Neural cell (in vitro differentiated cells): ENCODE results near the gene ATG7. TPM values are rescaled to one million over a fixed set of nuclear protein-coding genes. Genes with fewer than 3 reads are reported as not detected.

Experiments used
- H2AFZ ChIP-seq: fragments of 200-600, 300-800 bp; sonication (generic), shearing (Covaris generic); 2 replicates; pipeline ENCODE4 v1.6.0; 2014; ENCODE audit warnings: low read depth, mild to moderate bottlenecking, antibody characterized with exemption, low read length, moderate library complexity
- H3F3A ChIP-seq: fragments of 200-600 bp; shearing (Covaris generic); 2 replicates; pipeline ENCODE4 v1.6.1; 2016; ENCODE audit warnings: mild to moderate bottlenecking, moderate library complexity, mixed read lengths, antibody characterized with exemption, low read length; ENCODE audit not compliant: insufficient read depth, poor library complexity, severe bottlenecking
- H3K27ac ChIP-seq: fragments of 200-600, 300-800 bp; sonication (generic), shearing (Covaris generic); 2 replicates; pipeline ENCODE4 v1.5.1; 2014; ENCODE audit warnings: mild to moderate bottlenecking, low read length, moderate library complexity
- H3K27me3 ChIP-seq: fragments of 300-800, 200-600 bp; sonication (generic), shearing (Covaris generic); 2 replicates; pipeline ENCODE4 v1.6.0; 2014; ENCODE audit warnings: mild to moderate bottlenecking, low read depth, low read length, moderate library complexity; ENCODE audit not compliant: insufficient read depth
- H3K36me3 ChIP-seq: fragments of 300-800, 200-600 bp; sonication (generic), shearing (Covaris generic); 2 replicates; pipeline ENCODE4 v1.5.1; 2014; ENCODE audit warnings: mild to moderate bottlenecking, antibody characterized with exemption, low read length, moderate library complexity; ENCODE audit not compliant: insufficient read depth
- H3K4me2 ChIP-seq: fragments of 300-800, 200-600 bp; sonication (generic), shearing (Covaris generic); 2 replicates; pipeline ENCODE4 v1.6.0; 2014; ENCODE audit warnings: mild to moderate bottlenecking, low read length
- H3K4me3 ChIP-seq: fragments of 300-800, 200-600 bp; sonication (generic), shearing (Covaris generic); 2 replicates; pipeline ENCODE4 v1.5.1; 2014; ENCODE audit warnings: mild to moderate bottlenecking, low read length, moderate library complexity
- H3K79me2 ChIP-seq: fragments of 200-600 bp; shearing (Covaris generic); replicated peaks from 2 replicates; pipeline ENCODE4 v1.6.0; 2014; ENCODE audit warnings: mild to moderate bottlenecking, low read length, moderate library complexity; ENCODE audit not compliant: insufficient read depth
- H3K9ac ChIP-seq: fragments of 300-800, 200-600 bp; sonication (generic), shearing (Covaris generic); 2 replicates; pipeline ENCODE4 v1.6.1; 2016; ENCODE audit warnings: mild to moderate bottlenecking, low read length, mixed read lengths
- H3K9me2 ChIP-seq: fragments of 200-600 bp; shearing (Covaris generic); 2 replicates; pipeline ENCODE4 v1.6.1; 2016; ENCODE audit warnings: mild to moderate bottlenecking, low read length, mixed read lengths; ENCODE audit not compliant: insufficient read depth
- H3K9me3 ChIP-seq: fragments of 200-600, 300-800 bp; sonication (generic), shearing (Covaris generic); 2 replicates; pipeline ENCODE4 v1.6.1; 2016; ENCODE audit warnings: mild to moderate bottlenecking, mixed run types, low read length, moderate library complexity, mixed read lengths
- H4K20me1 ChIP-seq: fragments of 200-600 bp; shearing (Covaris generic); 2 replicates; pipeline ENCODE4 v1.6.1; 2016; ENCODE audit warnings: mild to moderate bottlenecking, mixed run types; ENCODE audit not compliant: insufficient read depth
- EP300 ChIP-seq: fragments of 450-650 bp; conservative IDR thresholded peaks from 2 replicates; pipeline ENCODE4 v1.6.1; 2014; ENCODE audit warnings: antibody characterized with exemption, mild to moderate bottlenecking, moderate library complexity; ENCODE audit not compliant: poor library complexity, severe bottlenecking
- EZH2 ChIP-seq: fragments of 200-600, 300-800 bp; shearing (Covaris generic), sonication (generic); IDR thresholded peaks from 2 replicates; pipeline ENCODE4 v1.6.1; 2014; ENCODE audit warnings: antibody characterized with exemption, low read length, borderline replicate concordance, mild to moderate bottlenecking; ENCODE audit not compliant: insufficient read depth, poor library complexity, severe bottlenecking
- MXI1 ChIP-seq: fragments of 450-650 bp; conservative IDR thresholded peaks from 2 replicates; pipeline ENCODE4 v1.6.1; 2014; ENCODE audit warnings: antibody characterized with exemption, mild to moderate bottlenecking; ENCODE audit not compliant: poor library complexity, severe bottlenecking
- POLR2AphosphoS5 ChIP-seq: IDR thresholded peaks from 2 replicates; pipeline ENCODE4 v1.6.1; 2012
- RAD21 ChIP-seq: fragments of 450-650 bp; conservative IDR thresholded peaks from 2 replicates; pipeline ENCODE4 v1.6.1; 2014; ENCODE audit warnings: antibody characterized with exemption, mild to moderate bottlenecking, moderate library complexity
- SMC3 ChIP-seq: fragments of 450-650 bp; conservative IDR thresholded peaks from 2 replicates; pipeline ENCODE4 v1.6.1; 2014; ENCODE audit warnings: antibody characterized with exemption, mild to moderate bottlenecking, moderate library complexity; ENCODE audit not compliant: poor library complexity
- TAF1 ChIP-seq: IDR thresholded peaks from 2 replicates; pipeline ENCODE4 v1.6.1; 2012; ENCODE audit warnings: low read depth
- polyA plus RNA-seq: library from polyadenylated mRNA; depleted of rRNA; stranded (reverse); fragments of >200 nt; gene quantifications from 2 replicates; pipeline ENCODE4 v1.2.3, GENCODE V29; 2014
- TF ChIP-seq, protein P1 (sequence below): IDR thresholded peaks from 2 replicates; pipeline ENCODE4 v1.6.1; 2012; ENCODE audit warnings: borderline replicate concordance
- TF ChIP-seq, protein P2 (sequence below): fragments of 450-650 bp; IDR thresholded peaks from 2 replicates; pipeline ENCODE4 v1.5.1; 2014; ENCODE audit warnings: antibody characterized with exemption, mild to moderate bottlenecking, moderate library complexity; ENCODE audit not compliant: poor library complexity, severe bottlenecking

The ATG7 gene
- polyA plus RNA-seq, 1 donor from 2014 or later: 28.8 TPM

GRCh38 chr3:11530153-11530721 lies 258.0 kb downstream of the ATG7 start:
- H3K4me2 ChIP-seq: no peak overlapping the region
- no peak overlapping the region for H3K27ac ChIP-seq
- H3F3A ChIP-seq: no peaks in the 10 kb centered on the region
- H2AFZ ChIP-seq: no peak overlapping the region
- H3K9ac ChIP-seq: no peak overlapping the region
- H3K27me3 ChIP-seq: no peaks in the 10 kb centered on the region
- no peaks in the 10 kb centered on the region for H3K9me3 ChIP-seq
- H3K4me3 ChIP-seq: no peak overlapping the region
- TF ChIP-seq EP300: no peak
- TF ChIP-seq RAD21: no peak
- no peak for TF ChIP-seq POLR2AphosphoS5
- TF ChIP-seq TAF1: no peak
- TF ChIP-seq MXI1: no peak
- TF ChIP-seq SMC3: no peak
- TF ChIP-seq, protein P1, sequence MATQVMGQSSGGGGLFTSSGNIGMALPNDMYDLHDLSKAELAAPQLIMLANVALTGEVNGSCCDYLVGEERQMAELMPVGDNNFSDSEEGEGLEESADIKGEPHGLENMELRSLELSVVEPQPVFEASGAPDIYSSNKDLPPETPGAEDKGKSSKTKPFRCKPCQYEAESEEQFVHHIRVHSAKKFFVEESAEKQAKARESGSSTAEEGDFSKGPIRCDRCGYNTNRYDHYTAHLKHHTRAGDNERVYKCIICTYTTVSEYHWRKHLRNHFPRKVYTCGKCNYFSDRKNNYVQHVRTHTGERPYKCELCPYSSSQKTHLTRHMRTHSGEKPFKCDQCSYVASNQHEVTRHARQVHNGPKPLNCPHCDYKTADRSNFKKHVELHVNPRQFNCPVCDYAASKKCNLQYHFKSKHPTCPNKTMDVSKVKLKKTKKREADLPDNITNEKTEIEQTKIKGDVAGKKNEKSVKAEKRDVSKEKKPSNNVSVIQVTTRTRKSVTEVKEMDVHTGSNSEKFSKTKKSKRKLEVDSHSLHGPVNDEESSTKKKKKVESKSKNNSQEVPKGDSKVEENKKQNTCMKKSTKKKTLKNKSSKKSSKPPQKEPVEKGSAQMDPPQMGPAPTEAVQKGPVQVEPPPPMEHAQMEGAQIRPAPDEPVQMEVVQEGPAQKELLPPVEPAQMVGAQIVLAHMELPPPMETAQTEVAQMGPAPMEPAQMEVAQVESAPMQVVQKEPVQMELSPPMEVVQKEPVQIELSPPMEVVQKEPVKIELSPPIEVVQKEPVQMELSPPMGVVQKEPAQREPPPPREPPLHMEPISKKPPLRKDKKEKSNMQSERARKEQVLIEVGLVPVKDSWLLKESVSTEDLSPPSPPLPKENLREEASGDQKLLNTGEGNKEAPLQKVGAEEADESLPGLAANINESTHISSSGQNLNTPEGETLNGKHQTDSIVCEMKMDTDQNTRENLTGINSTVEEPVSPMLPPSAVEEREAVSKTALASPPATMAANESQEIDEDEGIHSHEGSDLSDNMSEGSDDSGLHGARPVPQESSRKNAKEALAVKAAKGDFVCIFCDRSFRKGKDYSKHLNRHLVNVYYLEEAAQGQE: no peak
- TF ChIP-seq, protein P2, sequence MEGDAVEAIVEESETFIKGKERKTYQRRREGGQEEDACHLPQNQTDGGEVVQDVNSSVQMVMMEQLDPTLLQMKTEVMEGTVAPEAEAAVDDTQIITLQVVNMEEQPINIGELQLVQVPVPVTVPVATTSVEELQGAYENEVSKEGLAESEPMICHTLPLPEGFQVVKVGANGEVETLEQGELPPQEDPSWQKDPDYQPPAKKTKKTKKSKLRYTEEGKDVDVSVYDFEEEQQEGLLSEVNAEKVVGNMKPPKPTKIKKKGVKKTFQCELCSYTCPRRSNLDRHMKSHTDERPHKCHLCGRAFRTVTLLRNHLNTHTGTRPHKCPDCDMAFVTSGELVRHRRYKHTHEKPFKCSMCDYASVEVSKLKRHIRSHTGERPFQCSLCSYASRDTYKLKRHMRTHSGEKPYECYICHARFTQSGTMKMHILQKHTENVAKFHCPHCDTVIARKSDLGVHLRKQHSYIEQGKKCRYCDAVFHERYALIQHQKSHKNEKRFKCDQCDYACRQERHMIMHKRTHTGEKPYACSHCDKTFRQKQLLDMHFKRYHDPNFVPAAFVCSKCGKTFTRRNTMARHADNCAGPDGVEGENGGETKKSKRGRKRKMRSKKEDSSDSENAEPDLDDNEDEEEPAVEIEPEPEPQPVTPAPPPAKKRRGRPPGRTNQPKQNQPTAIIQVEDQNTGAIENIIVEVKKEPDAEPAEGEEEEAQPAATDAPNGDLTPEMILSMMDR: no peak
- TF ChIP-seq EZH2: no peak
- H3K36me3 ChIP-seq: no peaks in the 10 kb centered on the region
- no peaks in the 10 kb centered on the region for H3K9me2 ChIP-seq
- no peaks in the 10 kb centered on the region for H3K79me2 ChIP-seq
- no peaks in the 10 kb centered on the region for H4K20me1 ChIP-seq

DNA sequence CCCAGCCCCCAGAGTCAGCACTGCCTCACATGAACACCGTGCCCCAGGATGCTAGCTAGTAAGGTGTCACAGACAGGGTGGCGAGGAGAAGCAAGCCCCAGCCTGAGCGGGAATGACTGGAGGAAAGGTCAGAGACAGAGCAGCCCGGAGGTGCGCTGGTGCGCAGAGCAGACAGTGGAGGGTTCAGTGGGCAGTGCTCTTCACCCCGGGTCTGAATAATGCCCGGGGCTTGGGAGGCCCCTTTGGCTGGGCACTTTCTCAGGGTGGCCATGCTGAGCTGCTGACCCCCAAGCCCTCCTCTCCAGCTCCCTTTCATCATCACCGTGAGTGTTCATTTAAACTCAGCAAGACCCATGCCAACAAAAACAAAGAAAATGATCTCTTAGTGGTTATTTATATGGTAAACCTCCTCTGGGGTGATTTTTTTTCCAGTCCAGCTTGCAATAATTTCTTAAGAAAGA lies 260.8 kb downstream of the ATG7 start:
- H3K9me2 ChIP-seq: no peaks in the 10 kb centered on the region
- H3K27ac ChIP-seq: no peak overlapping the region
- no peak overlapping the region for H3K4me3 ChIP-seq
- no peaks in the 10 kb centered on the region for H3K79me2 ChIP-seq
- H3K27me3 ChIP-seq: no peaks in the 10 kb centered on the region
- no peak overlapping the region for H2AFZ ChIP-seq
- H3F3A ChIP-seq: no peaks in the 10 kb centered on the region
- no peaks in the 10 kb centered on the region for H3K9me3 ChIP-seq
- no peak overlapping the region for H3K4me2 ChIP-seq
- no peaks in the 10 kb centered on the region for H3K36me3 ChIP-seq
- no peak overlapping the region for H3K9ac ChIP-seq
- TF ChIP-seq, protein P2: no peak
- TF ChIP-seq SMC3 (no peak), MXI1 (no peak), EP300 (no peak), EZH2 (no peak), RAD21 (no peak), POLR2AphosphoS5 (no peak)
- H4K20me1 ChIP-seq: no peaks in the 10 kb centered on the region
